Panc1 (cell line): ENCODE data around the gene MYT1. TPM values are rescaled to one million over a fixed set of nuclear protein-coding genes. Genes with fewer than 3 reads are reported as not detected.

ENCODE experiments used
- ATAC-seq: fragments of 200-7000 bp; cut with Tn5 transposase; 2 replicates; pipeline ENCODE4 v1.9.1; 2020; ENCODE audit warnings: mild to moderate bottlenecking, moderate library complexity
- Bru-seq: library from RNA; stranded (reverse); fragments of 400-500 nt; gene quantifications from one replicate; lab custom pipeline; 2021; lab: Mats Ljungman, UMichigan
- BruChase-seq, 2 experiments: library from RNA; stranded (reverse); fragments of 400-500 nt; gene quantifications; one replicate each; lab custom pipeline; 2021; lab: Mats Ljungman, UMichigan
- BruUV-seq: library from RNA; stranded (reverse); fragments of 400-500 nt; replicated peaks from 2 replicates; lab custom pipeline; 2021; lab: Mats Ljungman, UMichigan
- CTCF ChIA-PET: fragments of 300-600 bp; sonication (Branson Sonifier 250); formaldehyde crosslinking; loops from one replicate; lab custom pipeline; 2022; ENCODE audit warnings: antibody characterized with exemption; lab: Charles Lee
- POLR2A ChIA-PET: fragments of 300-600 bp; sonication (Branson Sonifier 250); formaldehyde crosslinking; loops from one replicate; lab custom pipeline; 2022; ENCODE audit warnings: antibody characterized with exemption; lab: Charles Lee
- DNase-seq: peaks from one replicate; pipeline ENCODE4 v3.0.0-alpha.2; 2010; ENCODE audit warnings: low read depth, low spot score
- H3K27ac ChIP-seq: 2 replicates; pipeline ENCODE4 v1.5.1; 2011; ENCODE audit warnings: mild to moderate bottlenecking, low read length, inconsistent platforms
- H3K27me3 ChIP-seq: fragments of 200-500 bp; sonication (Bioruptor generic); 2 replicates; pipeline ENCODE4 v1.6.0; 2014; ENCODE audit warnings: low read length, inconsistent platforms; ENCODE audit not compliant: control insufficient read depth, insufficient read depth
- H3K36me3 ChIP-seq: fragments of 200-500 bp; sonication (Bioruptor generic); 2 replicates; pipeline ENCODE4 v1.5.1; 2014; ENCODE audit warnings: inconsistent platforms, mild to moderate bottlenecking, low read length, moderate library complexity; ENCODE audit not compliant: control insufficient read depth, insufficient read depth
- H3K4me1 ChIP-seq: 2 replicates; pipeline ENCODE4 v1.5.1; 2011; ENCODE audit warnings: inconsistent platforms, mild to moderate bottlenecking, low read length, moderate library complexity; ENCODE audit not compliant: control insufficient read depth, insufficient read depth
- H3K4me3 ChIP-seq, 2 experiments: 2 replicates each; pipeline ENCODE4 v1.5.1; 2011 to 2012; ENCODE audit warnings: low read depth in 2 of 2, low read length in 2 of 2, mild to moderate bottlenecking in 2 of 2, inconsistent platforms in 1 of 2, moderate library complexity in 1 of 2
- H3K9me3 ChIP-seq: fragments of 200-500 bp; sonication (Bioruptor generic); 2 replicates; pipeline ENCODE4 v1.5.1; 2014; ENCODE audit warnings: low read depth, mild to moderate bottlenecking, inconsistent platforms, low read length, moderate library complexity; ENCODE audit not compliant: control insufficient read depth, insufficient read depth
- POLR2AphosphoS5 ChIP-seq: IDR thresholded peaks from 2 replicates; pipeline ENCODE4 v1.6.1; 2012; ENCODE audit warnings: mild to moderate bottlenecking, low read depth, low read length, moderate library complexity
- SIN3A ChIP-seq: IDR thresholded peaks from 2 replicates; pipeline ENCODE4 v1.6.1; 2012; ENCODE audit warnings: low read depth, mild to moderate bottlenecking, low read length, moderate library complexity, borderline replicate concordance; ENCODE audit not compliant: insufficient read depth
- TCF7L2 ChIP-seq: IDR thresholded peaks from 2 replicates; pipeline ENCODE4 v1.6.1; 2011; ENCODE audit warnings: mild to moderate bottlenecking, low read depth, low read length, inconsistent platforms
- in situ Hi-C: cut with HindIII; loops from 2 replicates; pipeline ENCODE4 v1.10.0; 2016; ENCODE audit warnings: low sequenced_read_pairs, low pct_unique_long_range_greater_than_20kb
- intact Hi-C: fragments of 100-400 bp; cut with micrococcal nuclease; formaldehyde crosslinking; loops from one replicate; pipeline ENCODE4 v1.10.0; 2022; ENCODE audit not compliant: unreplicated experiment
- long read RNA-seq: library from polyadenylated mRNA; unstranded; transcript quantifications from one replicate; pipeline ENCODE4 v2.0.0, GENCODE V29; 2021; ENCODE audit not compliant: unreplicated experiment
- polyA plus RNA-seq: library from polyadenylated mRNA; unstranded; fragments of >200 nt; gene quantifications from one replicate; pipeline ENCODE4 v1.2.1, GENCODE V29; 2012; ENCODE audit warnings: missing spikeins; ENCODE audit not compliant: insufficient read length
- total RNA-seq: library from RNA; stranded (reverse); gene quantifications from one replicate; pipeline ENCODE4 v1.2.1, GENCODE V29; 2021; ENCODE audit not compliant: unreplicated experiment
- TF ChIP-seq, protein P1 (sequence below): fragments of 450-650 bp; IDR thresholded peaks from 2 replicates; pipeline ENCODE4 v1.5.1; 2017; ENCODE audit warnings: mild to moderate bottlenecking
- TF ChIP-seq, protein P2 (sequence below), 2 experiments: IDR thresholded peaks; 2 replicates each; pipeline ENCODE4 v1.6.1; 2011 to 2012; ENCODE audit warnings: low read depth in 2 of 2, control low read depth in 1 of 2, low read length in 1 of 2, mild to moderate bottlenecking in 1 of 2, moderate library complexity in 1 of 2; ENCODE audit not compliant: insufficient read depth in 1 of 2

MYT1 gene
- 0.41 TPM for total RNA-seq
- polyA plus RNA-seq, result 0.48 TPM
- percentile 23 among the genes with signal in this experiment for Bru-seq, nascent RNA
- percentile 20 among the genes with signal in this experiment for BruChase-seq, experiment 1, labeled RNA remaining after a 2-hour chase
- percentile 23 among the genes with signal in this experiment for BruChase-seq, experiment 2, labeled RNA remaining after a 6-hour chase
- long read RNA-seq, partial matches to known transcripts, result 1 of 3 reads
- long read RNA-seq, other reads (novel, unspliced or antisense), result 2 of 3 reads

DNA sequence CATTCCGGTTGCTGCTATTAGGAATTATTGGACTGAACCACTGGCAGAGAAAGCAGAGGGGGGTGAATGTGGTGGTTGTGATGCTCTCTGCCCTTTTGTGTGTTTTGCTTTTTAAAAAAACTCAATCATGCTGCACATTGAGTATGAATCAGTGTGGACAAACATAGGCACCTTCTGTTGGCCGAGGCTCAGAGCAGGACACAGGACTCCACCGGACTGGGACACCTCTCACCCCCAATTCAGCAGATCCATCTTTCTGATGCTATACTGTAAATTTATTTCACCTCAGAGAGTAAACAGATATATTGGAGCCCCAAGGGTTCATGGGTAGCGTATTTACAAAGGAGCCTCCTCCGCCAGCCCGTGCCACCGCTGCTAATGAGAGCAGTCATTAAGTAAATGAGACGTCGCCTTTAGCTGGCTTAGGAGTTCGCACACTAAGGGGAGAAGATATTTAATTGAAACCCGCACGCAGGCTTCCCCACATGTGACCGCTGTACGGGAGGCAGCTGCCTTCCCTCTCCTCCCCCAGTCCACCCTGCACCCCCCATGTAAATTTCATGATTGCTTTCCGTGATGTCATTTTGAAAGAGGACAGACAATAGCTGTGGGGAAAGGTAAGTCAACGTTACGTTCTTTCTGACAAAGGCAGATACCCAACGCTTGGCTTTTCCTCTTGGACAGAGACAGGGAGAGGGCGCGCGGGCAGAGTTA is at the start of gene MYT1:
Gene MYT1, plus strand, starts transcription at position 330 of the 714 bp plus-strand sequence. CDS start 34,410 bp downstream, outside the sequence.
- Histone ChIP-seq H3K27me3 (peaks cover 15% of the 10 kb centered on the region), H3K4me3 (no peak within 1 kb of the TSS; a peak in 1 of 4 replicates), H3K27ac (no peak within 1 kb of the TSS), H3K36me3 (no peaks in the 10 kb centered on the region), H3K4me1 (no peaks in the 10 kb centered on the region), H3K9me3 (no peaks in the 10 kb centered on the region)
- TF ChIP-seq, protein P1, sequence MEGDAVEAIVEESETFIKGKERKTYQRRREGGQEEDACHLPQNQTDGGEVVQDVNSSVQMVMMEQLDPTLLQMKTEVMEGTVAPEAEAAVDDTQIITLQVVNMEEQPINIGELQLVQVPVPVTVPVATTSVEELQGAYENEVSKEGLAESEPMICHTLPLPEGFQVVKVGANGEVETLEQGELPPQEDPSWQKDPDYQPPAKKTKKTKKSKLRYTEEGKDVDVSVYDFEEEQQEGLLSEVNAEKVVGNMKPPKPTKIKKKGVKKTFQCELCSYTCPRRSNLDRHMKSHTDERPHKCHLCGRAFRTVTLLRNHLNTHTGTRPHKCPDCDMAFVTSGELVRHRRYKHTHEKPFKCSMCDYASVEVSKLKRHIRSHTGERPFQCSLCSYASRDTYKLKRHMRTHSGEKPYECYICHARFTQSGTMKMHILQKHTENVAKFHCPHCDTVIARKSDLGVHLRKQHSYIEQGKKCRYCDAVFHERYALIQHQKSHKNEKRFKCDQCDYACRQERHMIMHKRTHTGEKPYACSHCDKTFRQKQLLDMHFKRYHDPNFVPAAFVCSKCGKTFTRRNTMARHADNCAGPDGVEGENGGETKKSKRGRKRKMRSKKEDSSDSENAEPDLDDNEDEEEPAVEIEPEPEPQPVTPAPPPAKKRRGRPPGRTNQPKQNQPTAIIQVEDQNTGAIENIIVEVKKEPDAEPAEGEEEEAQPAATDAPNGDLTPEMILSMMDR, result no peak
- no peak for TF ChIP-seq SIN3A
- TF ChIP-seq TCF7L2, result no peak
- no peak for TF ChIP-seq POLR2AphosphoS5
- TF ChIP-seq, protein P2, sequence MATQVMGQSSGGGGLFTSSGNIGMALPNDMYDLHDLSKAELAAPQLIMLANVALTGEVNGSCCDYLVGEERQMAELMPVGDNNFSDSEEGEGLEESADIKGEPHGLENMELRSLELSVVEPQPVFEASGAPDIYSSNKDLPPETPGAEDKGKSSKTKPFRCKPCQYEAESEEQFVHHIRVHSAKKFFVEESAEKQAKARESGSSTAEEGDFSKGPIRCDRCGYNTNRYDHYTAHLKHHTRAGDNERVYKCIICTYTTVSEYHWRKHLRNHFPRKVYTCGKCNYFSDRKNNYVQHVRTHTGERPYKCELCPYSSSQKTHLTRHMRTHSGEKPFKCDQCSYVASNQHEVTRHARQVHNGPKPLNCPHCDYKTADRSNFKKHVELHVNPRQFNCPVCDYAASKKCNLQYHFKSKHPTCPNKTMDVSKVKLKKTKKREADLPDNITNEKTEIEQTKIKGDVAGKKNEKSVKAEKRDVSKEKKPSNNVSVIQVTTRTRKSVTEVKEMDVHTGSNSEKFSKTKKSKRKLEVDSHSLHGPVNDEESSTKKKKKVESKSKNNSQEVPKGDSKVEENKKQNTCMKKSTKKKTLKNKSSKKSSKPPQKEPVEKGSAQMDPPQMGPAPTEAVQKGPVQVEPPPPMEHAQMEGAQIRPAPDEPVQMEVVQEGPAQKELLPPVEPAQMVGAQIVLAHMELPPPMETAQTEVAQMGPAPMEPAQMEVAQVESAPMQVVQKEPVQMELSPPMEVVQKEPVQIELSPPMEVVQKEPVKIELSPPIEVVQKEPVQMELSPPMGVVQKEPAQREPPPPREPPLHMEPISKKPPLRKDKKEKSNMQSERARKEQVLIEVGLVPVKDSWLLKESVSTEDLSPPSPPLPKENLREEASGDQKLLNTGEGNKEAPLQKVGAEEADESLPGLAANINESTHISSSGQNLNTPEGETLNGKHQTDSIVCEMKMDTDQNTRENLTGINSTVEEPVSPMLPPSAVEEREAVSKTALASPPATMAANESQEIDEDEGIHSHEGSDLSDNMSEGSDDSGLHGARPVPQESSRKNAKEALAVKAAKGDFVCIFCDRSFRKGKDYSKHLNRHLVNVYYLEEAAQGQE (IDR thresholded peaks at IDR 0.05; ENCODE audit: insufficient read depth in 1 of 2, low read depth in 2 of 2, low read length in 1 of 2), result no peak
- CTCF ChIA-PET, result no interaction called here
- ATAC-seq, result no peak
- POLR2A ChIA-PET, result no interaction called here
- no TSS peak for BruUV-seq
- in situ Hi-C loops, result no loop called here
- intact Hi-C loops, result no loop called here
- no peak for DNase-seq

DNA sequence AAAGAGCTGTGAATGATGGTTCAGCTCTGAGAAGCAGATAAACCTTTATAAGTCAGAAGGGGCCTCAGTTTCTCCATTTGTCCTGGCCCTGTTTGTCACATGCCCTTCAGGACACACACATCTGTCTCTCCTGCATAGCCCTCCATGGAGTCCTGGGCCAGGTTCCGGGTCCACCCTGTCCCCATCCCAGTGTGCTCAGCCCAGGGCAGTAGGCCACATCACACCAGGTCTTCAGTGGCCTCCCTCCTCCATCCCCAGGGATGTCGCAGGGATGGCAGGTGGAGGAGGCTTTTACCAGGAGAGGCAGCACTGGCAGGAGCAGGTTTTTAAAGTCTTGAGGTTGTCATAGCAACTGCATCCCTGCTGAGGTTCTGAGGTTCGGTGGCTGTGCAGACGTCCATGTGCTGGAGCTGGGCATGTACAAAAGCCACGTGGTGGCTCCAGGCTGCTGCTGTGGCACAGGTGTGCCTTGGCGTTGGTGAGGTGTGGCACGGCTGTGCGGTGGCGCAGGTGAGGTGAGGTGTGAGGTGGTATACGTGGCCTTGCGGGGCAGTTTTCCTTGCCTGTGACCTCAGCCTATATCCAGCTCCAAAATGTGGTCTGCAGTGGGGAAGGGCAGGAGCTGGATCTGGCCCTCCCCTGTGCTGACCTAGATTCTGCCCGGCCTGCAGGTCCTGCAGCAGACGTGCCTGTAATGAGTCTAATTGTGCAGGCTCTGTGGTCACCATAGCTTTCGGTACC is 48.9 kb upstream of the MYT1 start:
- no peaks in the 10 kb centered on the region for H3K9me3 ChIP-seq
- TF ChIP-seq SIN3A (no peak), POLR2AphosphoS5 (no peak)
- TF ChIP-seq, protein P1, result no peak
- H3K27ac ChIP-seq, result no peak overlapping the region
- BruUV-seq, result no TSS peak
- DNase-seq, result no peak
- intact Hi-C loops, result no loop called here
- no peaks in the 10 kb centered on the region for H3K27me3 ChIP-seq
- ATAC-seq, result no peak
- ChIA-PET CTCF (interaction anchor here (0.7 kb wide), 2 partner anchors 23 to 26 kb away, joined by 3 read pairs; no protein-coding TSS in a partner anchor), POLR2A (no interaction called here)
- no peaks in the 10 kb centered on the region for H3K36me3 ChIP-seq
- no peak overlapping the region for H3K4me3 ChIP-seq
- peaks cover 1% of the 10 kb centered on the region for H3K4me1 ChIP-seq
- in situ Hi-C loops, result no loop called here
